ENCODE data around the gene UVRAG.
"Not testable (repeated sequence)": the region's sequence is repeated elsewhere in the genome, so short reads cannot be mapped to it uniquely, and the experiment has no call there.

UVRAG gene

DNA sequence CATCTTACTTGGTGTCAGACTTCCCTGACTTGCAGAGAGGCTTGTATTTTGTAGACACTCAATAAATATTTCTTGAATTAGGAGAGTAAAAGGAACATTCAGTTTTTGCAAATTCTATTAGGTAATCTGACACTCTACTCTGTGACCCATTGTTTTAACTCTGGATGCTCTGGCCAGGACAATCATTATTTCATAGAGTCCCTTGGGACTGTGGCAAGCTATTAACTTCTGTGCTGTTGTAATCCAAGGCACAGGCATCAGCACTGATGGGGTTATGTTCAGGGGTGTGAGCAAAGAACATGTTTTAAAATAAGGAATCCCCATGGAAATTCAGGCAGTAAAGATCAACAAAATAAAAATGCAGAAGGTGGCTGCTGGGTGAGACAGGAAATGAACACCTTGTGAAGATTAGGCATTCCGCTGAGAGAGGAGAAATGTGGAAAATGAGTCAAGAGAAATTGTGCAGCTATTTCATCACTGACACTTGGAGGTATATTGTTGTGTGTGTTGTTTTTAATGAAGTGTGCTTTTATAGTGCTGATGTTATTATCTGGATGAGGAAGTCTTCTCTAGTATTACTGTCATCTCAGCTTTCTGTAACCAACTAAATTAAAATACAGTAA lies 216.1 kb downstream of the UVRAG start:
- no peak for DNase-seq

DNA sequence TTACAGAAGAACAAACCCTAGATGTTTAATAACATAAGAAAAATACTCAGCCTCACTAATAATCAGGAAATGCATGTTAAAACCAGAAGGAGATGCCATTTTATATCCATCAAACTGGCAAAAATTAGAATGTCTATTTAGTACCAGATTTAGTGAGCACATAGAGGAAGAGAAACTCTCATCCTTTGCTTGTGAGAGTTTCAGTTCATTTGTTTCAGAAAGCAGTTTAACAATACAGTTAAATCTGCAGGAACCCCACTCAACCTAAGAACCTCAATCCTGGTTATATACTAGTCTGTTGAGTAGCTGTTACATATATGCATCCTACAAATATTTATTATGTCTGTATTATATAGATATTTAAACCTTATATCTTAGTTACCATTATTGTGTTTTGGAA lies 218.7 kb downstream of the UVRAG start:
- DNase-seq, result no peak

DNA sequence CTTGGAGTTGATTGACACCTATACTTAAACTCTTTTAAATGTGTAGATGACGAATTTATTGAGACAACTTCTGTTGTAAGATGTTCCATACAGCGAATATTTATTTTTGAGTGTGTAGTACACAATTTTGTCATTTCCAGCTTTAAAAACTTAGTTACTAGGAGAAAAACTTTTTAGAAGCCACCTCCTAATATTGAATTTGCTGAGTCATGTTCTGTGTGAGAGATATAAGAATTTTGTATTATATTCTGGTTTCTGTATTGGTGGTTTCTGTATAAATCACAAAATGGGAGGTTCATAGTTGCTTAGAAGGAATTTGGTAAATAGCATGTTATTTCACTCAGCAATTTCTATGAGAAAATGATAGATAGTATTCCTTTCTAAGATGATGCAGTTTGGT lies 220.0 kb downstream of the UVRAG start:
- DNase-seq, result no peak

DNA sequence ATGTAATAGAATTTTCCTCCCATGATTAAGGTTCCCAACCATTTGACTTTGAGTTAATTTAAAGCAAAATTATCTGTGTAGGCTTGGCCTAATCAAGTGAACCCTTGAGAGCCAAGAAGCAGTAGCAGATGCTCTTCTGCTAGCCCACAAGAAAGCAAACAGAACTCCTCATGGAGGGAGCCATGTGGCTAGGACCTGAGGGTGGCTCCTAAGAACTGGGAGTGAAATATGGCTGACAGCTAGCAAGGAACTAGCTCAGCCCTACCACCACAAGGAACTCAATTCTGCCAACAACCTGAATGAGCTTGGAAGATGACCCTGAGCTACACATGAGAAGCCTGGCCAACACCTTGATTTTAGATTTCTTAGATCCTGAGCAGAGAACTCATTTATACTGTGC lies 223.6 kb downstream of the UVRAG start:
- DNase-seq, result no peak

DNA sequence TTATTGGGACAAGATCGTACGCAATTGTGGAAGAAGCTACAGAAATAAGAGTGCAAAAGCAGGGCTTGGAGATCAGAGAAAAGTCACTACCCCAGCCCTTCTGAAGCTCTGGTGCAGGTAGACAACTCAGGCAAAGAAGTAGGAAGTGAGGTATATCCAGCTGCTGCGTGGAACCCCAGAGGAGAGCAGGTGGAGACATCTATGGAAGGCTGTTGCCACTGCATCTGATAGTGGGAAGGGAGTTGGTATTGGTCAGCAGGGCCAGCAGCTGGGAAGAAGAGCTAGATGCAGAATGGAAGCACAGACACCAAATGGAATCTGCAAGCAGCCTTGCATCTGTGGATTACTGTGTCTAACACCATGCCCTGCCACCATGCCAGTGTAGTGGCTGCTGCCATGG lies 226.2 kb downstream of the UVRAG start:
- no peak for DNase-seq

DNA sequence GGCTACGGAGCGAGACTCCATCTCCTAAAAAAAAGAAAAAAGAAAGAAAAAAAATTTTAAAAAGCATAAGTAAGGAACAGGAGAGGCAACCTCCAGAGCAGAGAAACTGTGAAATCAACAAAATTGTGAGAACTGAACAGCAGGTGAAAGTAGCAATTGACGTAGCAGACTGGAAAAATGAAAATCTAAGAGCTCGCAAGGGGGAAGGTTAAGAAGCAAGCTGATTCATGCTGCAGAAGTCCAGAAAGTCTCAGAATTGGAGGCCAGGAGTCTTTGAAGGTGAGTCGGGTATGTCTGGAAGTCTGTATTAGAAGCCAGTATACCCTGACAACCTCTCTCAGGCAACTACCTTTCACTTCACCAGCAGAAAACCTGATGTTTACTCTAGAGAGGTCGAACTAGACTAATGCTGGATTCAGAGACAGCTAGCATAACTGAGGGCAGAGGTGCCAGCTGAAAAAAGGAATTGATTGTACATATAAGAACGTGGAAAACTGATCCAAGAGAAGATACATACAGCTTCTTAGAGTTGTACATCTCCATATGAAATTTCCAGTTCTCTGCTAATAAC lies 229.8 kb downstream of the UVRAG start:
- no peak for DNase-seq

DNA sequence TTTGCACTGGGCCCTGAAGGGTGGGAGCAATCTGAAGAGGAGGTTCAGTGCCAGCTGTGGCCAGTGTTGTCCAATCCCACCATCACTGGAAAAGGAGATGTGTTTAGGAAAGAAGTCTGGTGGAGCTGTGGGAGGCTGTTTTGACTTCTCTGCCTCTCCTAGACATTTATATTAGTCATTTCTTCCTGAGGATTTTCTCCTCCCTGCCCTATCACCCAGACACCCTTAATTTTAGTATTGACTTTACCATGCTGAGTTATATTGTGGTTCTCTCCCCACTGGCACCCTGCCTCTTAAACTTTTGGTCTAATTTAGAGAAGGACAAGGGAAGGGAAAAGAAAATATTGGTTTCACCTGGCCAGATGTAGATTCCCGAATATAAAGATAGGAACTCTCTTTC lies 232.2 kb downstream of the UVRAG start:
- no peak for DNase-seq

DNA sequence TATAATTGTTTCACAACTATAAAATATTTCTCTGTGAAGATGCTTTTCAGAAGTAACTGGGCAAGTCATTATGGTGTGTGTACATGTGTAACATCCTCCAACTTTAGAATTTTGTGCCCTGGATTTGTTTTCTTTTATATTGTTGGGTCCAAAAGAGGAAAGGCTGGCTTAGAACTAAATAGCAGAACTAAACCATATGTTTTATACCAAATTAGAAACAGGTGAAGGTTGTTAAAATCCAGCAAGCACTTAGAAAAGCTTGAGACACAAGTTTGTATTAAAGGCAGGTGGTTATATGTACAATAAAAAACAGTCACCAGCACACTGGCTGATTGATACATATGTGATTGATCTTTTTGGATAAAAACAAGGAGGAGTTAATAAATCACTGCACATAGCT lies 232.8 kb downstream of the UVRAG start:
- no peak for DNase-seq

DNA sequence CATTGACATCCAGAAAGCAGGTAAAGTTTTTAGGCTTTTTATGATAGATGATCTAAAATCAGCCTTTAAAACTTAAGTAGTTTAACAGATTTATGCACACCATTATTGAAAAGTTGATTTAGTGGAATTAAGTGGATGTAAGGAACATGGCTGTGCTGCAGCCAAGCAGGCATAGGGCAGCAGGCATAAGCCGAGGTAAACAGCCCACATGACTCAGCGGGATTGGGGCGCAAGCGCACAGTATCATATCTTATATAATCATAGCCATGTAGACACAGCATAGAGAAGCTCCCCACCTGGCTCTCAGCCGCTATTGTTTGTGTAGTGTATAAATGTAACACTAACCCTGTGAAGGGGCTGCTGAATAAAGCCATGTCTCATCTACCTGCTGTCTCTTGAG lies 233.8 kb downstream of the UVRAG start:
- no peak for DNase-seq

DNA sequence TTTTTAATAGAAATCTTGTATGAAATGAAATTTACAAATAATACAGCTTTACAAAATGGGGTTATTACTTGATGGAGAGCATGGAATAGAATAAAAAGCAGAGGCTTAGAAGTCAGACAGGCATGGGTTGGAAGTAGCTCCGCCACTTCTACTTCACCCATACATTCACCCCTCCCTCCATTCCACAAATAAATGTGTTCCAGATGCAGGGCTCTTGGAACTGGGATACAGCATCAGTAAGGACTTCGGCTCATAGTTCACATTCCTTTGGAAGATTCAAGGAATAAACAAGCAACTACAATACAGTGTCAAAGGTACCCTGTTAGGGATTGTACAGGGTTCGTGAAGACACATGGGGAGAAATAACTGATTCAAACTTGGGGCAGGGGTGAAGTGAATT lies 234.5 kb downstream of the UVRAG start:
- no peak for DNase-seq

DNA sequence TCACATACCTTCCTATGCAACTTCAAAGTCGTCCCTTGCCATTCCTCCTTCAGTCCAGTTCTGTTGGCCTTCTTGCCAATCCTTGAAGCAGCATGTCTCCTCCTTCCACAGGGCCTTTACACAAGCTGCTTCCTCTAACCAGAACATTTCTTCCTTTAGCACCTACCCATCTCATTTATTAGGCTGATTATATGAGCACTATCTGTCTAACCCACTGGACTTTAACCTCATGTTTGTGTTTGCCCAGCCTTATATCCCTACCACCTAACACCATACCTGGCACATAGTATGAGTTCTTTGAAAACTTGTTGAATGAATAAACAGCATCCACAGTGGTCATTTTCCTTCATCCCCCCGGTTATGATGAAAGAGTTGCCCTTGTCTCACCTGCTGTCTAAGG lies 236.9 kb downstream of the UVRAG start:
- no peak for DNase-seq

DNA sequence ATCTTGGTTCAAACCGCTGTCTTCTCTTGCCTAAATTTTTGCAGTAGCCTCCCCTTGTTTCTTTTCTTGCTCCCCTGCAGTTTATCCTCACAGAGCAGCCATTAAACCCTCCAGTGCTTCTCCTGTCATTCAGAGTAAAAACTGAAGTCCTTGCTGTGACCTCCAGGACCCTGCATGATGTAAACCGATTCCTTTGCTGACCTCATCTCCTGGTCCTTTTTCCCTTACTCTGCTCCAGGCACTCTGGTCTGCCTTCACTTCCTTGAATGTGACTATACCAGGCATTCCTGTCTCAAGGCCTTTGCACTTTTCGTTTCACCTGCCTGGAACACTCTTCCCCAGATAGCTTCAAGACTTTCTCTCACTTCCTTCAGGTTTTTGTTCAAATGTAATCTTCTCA lies 239.3 kb downstream of the UVRAG start:
- no peak for DNase-seq

DNA sequence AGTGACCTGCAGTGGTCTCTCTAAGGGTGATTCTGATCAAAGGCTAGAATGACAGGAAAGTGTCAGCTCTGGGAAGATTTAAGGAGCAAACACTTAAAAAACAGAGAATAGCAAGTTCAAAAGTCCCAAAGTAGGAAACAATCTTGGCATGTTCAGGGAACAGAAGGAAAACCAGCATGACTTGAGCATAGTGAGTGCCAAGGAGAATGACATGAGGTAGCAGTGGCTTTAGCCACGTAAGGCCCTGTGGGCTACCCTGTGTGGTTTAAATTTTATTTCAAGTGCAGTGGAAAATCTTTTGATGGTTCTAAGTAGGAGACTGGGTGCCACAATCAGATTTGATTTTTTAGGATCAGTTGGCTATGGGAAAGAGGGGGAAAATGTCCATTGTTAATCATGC lies 241.9 kb downstream of the UVRAG start:
- no peak for DNase-seq

DNA sequence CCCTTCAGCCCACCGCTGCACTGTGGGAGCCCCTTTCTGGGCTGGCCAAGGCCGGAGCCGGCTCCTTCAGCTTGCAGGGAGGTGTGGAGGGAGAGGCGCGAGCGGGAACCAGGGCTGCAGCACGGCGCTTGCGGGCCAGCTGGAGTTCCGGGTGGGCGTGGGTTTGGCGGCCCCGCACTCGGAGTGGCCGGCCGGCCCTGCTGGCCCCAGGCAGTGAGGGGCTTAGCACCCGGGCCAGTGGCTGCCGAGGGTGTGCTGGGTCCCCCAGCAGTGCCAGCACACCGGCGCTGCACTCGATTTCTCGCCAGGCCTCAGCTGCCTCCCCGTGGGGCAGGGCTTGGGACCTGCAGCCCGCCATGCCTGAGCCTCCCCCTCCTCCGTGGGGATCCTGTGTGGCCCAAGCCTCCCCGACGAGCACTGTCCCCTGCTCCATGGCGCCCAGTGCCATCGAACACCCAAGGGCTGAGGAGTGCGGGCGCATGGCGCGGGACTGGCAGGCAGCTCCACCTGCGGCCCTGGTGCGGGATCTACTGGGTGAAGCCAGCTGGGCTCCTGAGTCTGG lies 245.5 kb downstream of the UVRAG start:
- not testable (repeated sequence) for DNase-seq

DNA sequence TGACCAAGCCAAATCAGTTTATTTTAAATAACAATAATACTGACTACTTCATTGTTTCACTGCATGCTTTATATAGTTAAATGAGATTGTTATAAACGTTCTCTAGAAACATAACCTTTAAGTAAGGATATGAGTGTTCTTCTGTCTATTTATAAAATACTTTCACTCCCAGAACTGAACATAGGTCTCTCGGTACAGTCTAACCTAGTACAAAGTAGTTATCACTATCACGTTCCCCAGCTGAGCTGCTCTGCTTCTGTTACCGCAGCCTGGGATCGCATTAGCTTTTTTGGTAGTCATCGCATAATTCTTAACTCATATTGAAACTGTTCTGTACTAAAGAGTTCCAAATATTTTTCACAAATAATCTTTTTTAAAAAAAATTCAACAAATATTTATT lies 247.7 kb downstream of the UVRAG start:
- DNase-seq, result no peak

DNA sequence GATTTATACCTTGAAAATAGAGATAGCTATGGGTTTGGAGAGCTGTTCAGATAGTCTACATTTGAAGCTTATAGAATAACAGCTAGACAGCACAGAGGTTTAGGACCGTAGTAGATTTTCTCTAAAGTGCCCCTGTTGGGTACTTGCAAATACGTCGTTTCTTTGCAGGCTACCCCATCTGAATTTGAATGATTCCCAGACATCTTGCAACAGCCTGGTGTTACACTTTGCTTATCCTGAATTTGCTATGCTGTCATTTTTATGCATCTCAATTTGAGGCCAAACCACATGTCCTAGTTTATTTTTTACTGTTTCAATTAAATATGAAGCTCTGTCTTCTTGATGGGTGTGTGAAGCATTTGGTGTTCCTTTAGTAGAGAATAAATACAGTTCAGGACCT lies 249.2 kb downstream of the UVRAG start:
- no peak for DNase-seq

DNA sequence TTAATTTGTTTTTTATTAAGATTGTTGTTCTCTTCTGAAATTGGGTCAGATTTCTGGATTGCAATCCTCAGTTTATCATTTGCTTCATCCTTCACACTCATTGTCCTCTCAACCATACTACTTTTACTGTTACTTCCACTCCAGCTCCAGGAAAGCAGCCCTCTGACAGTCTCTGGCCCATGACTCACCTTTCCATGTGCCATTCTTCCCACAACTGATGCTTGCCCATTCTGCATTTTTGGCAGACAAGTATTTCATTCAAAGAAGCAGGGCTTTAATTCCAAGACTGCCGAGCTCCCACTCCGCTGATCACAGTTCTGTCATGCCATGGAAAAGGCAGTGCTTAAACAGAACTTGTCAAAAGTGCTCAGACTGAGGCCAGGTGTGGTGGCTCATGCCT lies 252.1 kb downstream of the UVRAG start:
- no peak for DNase-seq

DNA sequence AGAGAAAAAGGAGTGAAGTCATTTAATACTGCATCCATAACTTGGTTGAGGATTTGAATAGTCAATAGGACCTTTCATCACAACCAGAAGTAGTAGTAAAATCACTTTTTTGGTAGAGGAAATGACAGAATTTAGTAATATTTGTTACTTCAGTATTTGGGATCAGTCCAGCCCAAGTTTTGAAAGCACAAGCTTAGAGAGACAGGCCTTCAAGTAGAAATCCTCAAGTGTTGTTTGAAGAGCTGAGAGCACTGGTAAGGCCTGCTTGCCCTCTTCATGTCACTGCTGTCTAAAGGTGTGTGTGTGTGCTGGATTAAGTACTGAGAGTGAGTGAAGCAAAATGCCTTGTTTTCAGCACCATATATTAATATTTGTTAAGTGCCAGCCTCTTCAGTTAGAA lies 254.0 kb downstream of the UVRAG start:
- no peak for DNase-seq

DNA sequence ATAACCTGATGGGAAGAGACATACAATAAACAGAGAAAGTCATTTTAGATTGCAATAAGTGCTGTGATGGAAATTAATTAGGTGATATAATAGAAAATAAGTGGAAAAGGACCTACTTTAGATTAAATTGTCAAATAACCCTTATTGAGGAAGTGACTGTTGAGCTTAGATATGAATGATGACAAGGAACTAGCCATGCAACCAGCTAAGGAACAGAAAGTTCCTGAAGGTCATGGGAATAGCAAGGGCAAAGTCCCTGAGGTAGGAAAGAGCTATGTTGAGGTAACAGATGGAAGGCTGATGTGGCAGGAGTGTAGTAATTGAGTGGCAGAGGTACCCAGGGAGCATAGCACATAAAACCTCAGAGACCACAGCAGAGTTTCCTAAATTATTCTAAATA lies 256.1 kb downstream of the UVRAG start:
- peak; percentile 18 to 35 (median 35) for DNase-seq

DNA sequence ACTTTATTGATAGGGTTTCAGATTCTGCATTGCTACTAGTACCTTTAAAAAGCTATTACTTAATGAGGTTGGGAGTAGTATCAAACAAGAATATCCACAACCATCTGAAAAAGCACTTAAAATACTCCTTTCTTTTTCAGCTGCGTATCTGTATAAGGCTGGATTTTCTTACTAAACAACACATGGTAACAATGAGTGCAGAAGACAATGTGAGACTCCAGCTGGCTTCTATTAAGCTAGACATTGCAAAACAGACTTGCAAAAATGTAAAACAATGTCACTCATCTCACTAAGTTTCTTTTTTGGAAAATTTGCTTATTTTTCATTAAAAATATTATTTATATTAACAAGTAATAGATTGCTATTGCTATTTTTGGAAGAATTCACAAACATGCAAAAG lies 258.7 kb downstream of the UVRAG start:
- no peak for DNase-seq

DNA sequence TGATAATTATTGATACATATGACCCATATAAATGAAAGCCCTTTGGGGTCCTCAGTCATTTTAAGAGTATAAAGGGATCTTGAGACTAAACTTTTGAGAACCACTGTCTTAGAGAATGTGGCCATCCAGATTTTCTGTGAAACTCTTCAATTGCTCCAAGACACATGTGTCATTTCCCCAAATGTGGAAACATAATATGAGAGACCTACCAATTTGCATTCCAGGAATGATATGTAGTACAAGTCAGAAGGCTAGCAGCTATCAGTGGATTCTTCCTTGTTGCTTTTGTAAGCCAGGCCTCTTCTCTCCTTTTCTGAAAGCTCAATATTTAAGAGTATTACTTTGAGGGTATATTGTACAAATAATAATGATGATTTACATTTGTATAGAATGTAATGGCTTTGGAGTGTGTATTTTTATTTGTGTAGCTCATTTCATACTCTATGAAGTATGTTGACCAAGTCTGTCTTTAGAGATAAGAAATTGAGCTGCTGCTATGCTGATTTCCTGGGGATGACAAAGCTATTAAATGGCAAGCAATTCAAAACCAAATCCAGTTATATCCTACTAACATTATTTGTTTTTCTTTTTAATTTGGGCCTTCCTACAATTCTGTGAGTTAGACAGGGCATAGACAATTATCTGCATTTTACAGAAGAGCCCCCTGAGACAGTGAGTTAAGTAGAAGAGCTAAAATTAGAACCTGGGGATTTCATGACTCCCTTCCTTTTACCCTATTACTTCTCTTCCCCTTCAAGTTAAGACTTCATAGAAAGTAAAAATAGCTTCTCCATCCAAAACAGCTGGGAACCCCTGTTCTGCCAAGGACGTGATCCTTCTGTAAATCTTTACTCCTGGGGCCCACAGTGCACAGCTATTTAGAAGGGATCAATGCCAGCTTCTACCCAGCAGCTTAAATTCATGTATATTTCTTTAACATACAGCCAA lies 259.4 kb downstream of the UVRAG start:
- DNase-seq, result peak; percentile 16 to 42 (median 34)

DNA sequence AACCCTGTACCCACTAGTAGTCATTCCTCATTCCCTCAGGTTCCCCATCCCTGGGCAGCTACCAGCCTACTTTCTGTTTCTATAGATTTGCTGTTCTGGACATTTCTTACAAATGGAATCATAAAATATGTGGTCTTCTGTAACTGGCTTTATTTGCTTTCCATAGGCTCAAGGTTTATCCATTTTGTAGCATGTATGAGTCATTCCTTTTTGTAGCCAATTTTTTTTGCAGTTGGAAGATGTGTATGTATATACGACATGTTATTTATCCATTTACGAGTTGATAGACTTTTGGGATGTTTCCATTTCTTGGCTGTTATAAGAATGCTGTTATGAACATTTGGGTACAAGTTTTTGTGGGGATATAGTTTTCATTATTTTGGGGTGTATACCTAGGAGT lies 260.7 kb downstream of the UVRAG start:
- DNase-seq, result no peak

DNA sequence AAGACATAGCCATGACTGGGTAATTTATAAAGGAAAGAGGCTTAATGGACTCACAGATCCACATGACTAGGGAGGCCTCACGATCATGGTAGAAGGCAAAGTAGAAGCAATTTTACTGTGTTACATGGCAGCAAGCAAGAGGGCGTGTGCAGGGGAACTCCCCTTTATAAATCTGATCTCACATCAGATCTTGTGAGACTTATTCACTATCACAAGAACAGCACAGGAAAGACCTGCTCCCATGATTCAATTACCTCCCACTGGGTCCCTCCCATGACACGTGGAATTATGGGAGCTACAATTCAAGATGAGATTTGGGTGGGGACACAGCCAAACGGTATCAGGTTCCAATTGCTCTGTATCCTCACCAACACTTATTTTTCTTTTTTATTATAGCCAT lies 261.2 kb downstream of the UVRAG start:
- DNase-seq, result peak; percentile 35 to 47 (median 46)

DNA sequence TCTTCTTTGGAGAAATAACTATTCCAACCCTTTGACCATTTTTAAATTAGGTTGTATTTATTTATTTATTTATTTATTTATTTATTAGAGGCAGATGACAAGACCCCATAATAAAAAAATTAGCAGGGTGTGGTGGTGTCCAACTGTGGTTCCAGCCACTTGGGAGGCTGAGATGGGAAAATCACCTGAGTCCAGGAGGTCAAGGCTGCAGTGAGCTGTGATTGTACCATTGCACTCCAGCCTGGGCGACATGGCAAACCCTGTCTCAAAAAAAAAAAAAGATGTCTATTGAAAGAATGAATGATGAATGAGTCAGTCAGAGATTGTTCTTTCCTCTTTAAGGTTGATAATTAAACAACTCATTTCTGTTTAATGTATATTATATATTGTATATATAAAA lies 261.7 kb downstream of the UVRAG start:
- DNase-seq, result no peak

Measured in suppressor macrophage treated with lipopolysaccharide for 1 hour (primary cell).